GM23338 (cell line): Measurements from ENCODE around the gene GPHN. TPM values are rescaled to one million over a fixed set of nuclear protein-coding genes. Genes with fewer than 3 reads are reported as not detected.

Experiments used
- ATAC-seq: fragments of 200-7000 bp; cut with Tn5 transposase; 3 replicates; pipeline ENCODE4 v1.9.1; 2020
- DNase-seq: peaks from one replicate; pipeline ENCODE4 v3.0.0-alpha.2; 2015; ENCODE audit warnings: low spot score
- H2AFZ ChIP-seq: fragments of 200-600 bp; sonication (generic); 2 replicates; pipeline ENCODE4 v1.8.0; 2016; ENCODE audit warnings: antibody characterized with exemption, mild to moderate bottlenecking, moderate library complexity
- H3F3A ChIP-seq: fragments of 200-600 bp; sonication (generic); replicated peaks from 2 replicates; pipeline ENCODE4 v1.8.0; 2017; ENCODE audit warnings: antibody characterized with exemption, mixed run types, low read depth
- H3K27ac ChIP-seq: fragments of 200-600 bp; sonication (generic); 2 replicates; pipeline ENCODE4 v1.6.1; 2016; ENCODE audit warnings: low read depth
- H3K27me3 ChIP-seq: fragments of 200-600 bp; sonication (generic); 2 replicates; pipeline ENCODE4 v1.8.0; 2016; ENCODE audit warnings: mild to moderate bottlenecking, mixed run types, moderate library complexity; ENCODE audit not compliant: insufficient read depth
- H3K36me3 ChIP-seq: fragments of 200-600 bp; sonication (generic); 2 replicates; pipeline ENCODE4 v1.8.0; 2016; ENCODE audit warnings: mild to moderate bottlenecking; ENCODE audit not compliant: insufficient read depth
- H3K4me1 ChIP-seq: fragments of 200-600 bp; sonication (generic); 2 replicates; pipeline ENCODE4 v1.8.0; 2016; ENCODE audit warnings: mild to moderate bottlenecking, moderate library complexity; ENCODE audit not compliant: insufficient read depth
- H3K4me2 ChIP-seq: fragments of 200-600 bp; sonication (generic); 2 replicates; pipeline ENCODE4 v1.7.1; 2017; ENCODE audit warnings: mixed run types
- H3K4me3 ChIP-seq: fragments of 200-600 bp; sonication (generic); 2 replicates; pipeline ENCODE4 v1.6.1; 2016; ENCODE audit warnings: mixed run types
- H3K79me2 ChIP-seq: fragments of 200-600 bp; sonication (generic); replicated peaks from 2 replicates; pipeline ENCODE4 v1.8.0; 2017; ENCODE audit warnings: mild to moderate bottlenecking; ENCODE audit not compliant: insufficient read depth
- H3K9me2 ChIP-seq: fragments of 200-600 bp; sonication (generic); 2 replicates; pipeline ENCODE4 v1.8.0; 2017; ENCODE audit not compliant: insufficient read depth
- H4K20me1 ChIP-seq: fragments of 200-600 bp; sonication (generic); replicated peaks from 2 replicates; pipeline ENCODE4 v1.8.0; 2017; ENCODE audit warnings: mild to moderate bottlenecking; ENCODE audit not compliant: insufficient read depth
- H3K27ac Mint-ChIP-seq: 2 replicates; pipeline ENCODE4 v1.8.0; 2020; ENCODE audit warnings: inconsistent platforms, mild to moderate bottlenecking, moderate library complexity, mixed read lengths
- H3K27me3 Mint-ChIP-seq: 3 replicates; pipeline ENCODE4 v1.8.0; 2022; ENCODE audit warnings: low read depth, mild to moderate bottlenecking, moderate library complexity, mixed read lengths, inconsistent platforms; ENCODE audit not compliant: insufficient read depth, poor library complexity
- H3K36me3 Mint-ChIP-seq: 3 replicates; pipeline ENCODE4 v1.8.0; 2021; ENCODE audit warnings: low read depth, mild to moderate bottlenecking, inconsistent platforms, moderate library complexity, mixed read lengths
- H3K4me1 Mint-ChIP-seq: 3 replicates; pipeline ENCODE4 v1.8.0; 2020; ENCODE audit warnings: mild to moderate bottlenecking, inconsistent platforms, mixed read lengths
- H3K4me3 Mint-ChIP-seq: 3 replicates; pipeline ENCODE4 v1.8.0; 2021; ENCODE audit warnings: moderate library complexity, mild to moderate bottlenecking, inconsistent platforms, mixed read lengths
- H3K9me3 Mint-ChIP-seq: 3 replicates; pipeline ENCODE4 v1.8.0; 2020; ENCODE audit warnings: moderate library complexity, mild to moderate bottlenecking, inconsistent platforms, mixed read lengths
- CREB1 ChIP-seq: fragments of 250-450 bp; sonication (Bioruptor Pico); IDR thresholded peaks from 2 replicates; pipeline ENCODE4 v1.5.0; 2020; ENCODE audit warnings: low read depth, mild to moderate bottlenecking, moderate library complexity
- REST ChIP-seq: IDR thresholded peaks from one replicate; pipeline ENCODE4 v1.6.1; 2018; ENCODE audit warnings: antibody characterized with exemption; ENCODE audit not compliant: unreplicated experiment
- ZNF331 ChIP-seq: fragments of 250-450 bp; sonication (Bioruptor Pico); IDR thresholded peaks from 2 replicates; pipeline ENCODE4 v1.5.0; 2020; ENCODE audit warnings: low read depth, mild to moderate bottlenecking, moderate library complexity
- ZNF462 ChIP-seq: fragments of 250-450 bp; sonication (Bioruptor Pico); IDR thresholded peaks from 2 replicates; pipeline ENCODE4 v1.5.0; 2020; ENCODE audit warnings: mild to moderate bottlenecking, moderate library complexity
- polyA plus RNA-seq: library from polyadenylated mRNA; unstranded; fragments of >200 nt; fragmentation: Nextera tagmentation; extraction: Ambion mirVana; gene quantifications from 2 replicates; pipeline ENCODE4 v1.2.1, GENCODE V29; 2016
- total RNA-seq: library from RNA; depleted of rRNA; stranded (reverse); fragments of >200 nt; shearing (Covaris generic); gene quantifications from 2 replicates; pipeline ENCODE4 v1.2.3, GENCODE V29; 2014

GPHN gene
- total and polyA plus RNA-seq, 2 experiments from 2014 or later: 17.6 to 20.6 TPM

DNA sequence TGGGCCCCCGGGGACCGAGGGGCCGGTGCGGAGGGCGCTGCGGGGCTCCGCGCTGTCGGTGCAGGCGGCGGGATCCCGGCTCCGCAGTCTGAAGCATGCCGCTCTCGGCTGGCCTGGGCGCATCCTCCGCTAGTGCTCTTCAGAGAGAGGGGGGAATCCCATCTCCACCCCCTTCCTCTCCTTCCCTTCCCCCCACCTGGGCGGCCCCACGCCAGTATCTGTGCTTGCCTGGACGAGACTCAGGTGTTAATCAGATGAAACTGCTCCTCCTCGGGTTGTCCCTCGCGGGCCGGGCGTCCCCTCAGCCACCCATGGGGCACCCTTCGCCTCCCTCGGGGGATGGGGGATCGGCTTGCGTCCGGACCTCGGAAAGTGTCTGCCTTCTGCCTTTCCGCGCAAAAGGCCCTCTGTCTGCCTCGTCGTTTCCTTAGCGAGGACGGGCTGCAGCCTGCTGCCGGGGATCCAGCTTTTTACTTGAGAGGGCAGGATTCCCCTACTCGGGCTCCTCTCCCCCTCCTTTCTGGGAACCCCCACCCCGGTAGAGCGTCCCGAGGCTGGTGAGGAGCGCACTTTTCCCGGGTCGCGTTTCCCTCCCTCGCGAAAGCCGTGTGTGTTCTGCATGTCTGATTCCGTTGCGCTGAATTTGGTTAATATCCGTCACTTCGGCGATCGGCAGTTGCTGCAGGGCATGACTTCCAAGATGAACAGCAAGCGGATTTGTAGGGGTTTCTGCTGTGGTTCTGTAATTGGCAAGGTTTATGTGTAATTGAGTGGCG lies 1.1 kb downstream of the GPHN start (continued):
- TF ChIP-seq ZNF462 (CRISPR knock-in tag): no peak
- TF ChIP-seq ZNF331: no peak

DNA sequence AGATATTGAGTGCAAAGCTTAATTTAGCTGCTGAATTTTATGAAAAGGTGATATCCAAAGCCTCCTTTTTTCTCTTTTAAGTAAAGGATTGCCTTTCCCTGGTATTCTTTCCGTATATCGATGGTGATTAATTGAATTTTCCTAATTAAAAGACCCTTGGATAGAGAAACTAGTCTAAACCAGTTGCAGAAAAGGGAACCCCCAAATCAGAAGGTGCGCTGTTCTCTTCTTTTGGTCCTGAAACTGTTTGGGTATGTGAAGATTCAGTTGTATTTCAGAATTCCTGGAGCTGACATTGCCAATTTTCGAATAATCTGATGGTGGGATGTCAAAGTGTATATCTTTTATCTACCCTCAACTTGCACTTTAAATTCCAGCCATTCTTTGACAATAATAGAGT lies 1.9 kb downstream of the GPHN start:
- Mint-ChIP-seq H3K27ac (no peak overlapping the region), H3K27me3 (peaks cover 26% of the 10 kb centered on the region), H3K4me3 (peak overlapping the region; percentile 85), H3K36me3 (no peaks in the 10 kb centered on the region; the same call in 2 of the 3 replicates), H3K4me1 (peaks cover 9% of the 10 kb centered on the region), H3K9me3 (no peaks in the 10 kb centered on the region)
- TF ChIP-seq CREB1 (CRISPR knock-in tag) (no peak), REST (peak; percentile 54)
- H3K4me3 ChIP-seq: peak overlapping the region; percentile 91
- no peak overlapping the region for H3K27ac ChIP-seq
- H3K27me3 ChIP-seq: peaks cover 19% of the 10 kb centered on the region
- ATAC-seq (no peak), DNase-seq (peak; percentile 26)
- H3K4me2 ChIP-seq: peak overlapping the region; percentile 93
- H3K36me3 ChIP-seq: no peaks in the 10 kb centered on the region
- peaks cover 19% of the 10 kb centered on the region; the same call in 1 of the 2 replicates for H4K20me1 ChIP-seq
- H3K79me2 ChIP-seq: peaks cover 60% of the 10 kb centered on the region
- peaks cover 5% of the 10 kb centered on the region for H3F3A ChIP-seq
- peaks cover 12% of the 10 kb centered on the region for H3K4me1 ChIP-seq
- no peaks in the 10 kb centered on the region for H3K9me2 ChIP-seq
- H2AFZ ChIP-seq: no peak overlapping the region
